NT2/D1 (cell line): ENCODE results near the gene ADGRG2.

Experiments used
- SUZ12 ChIP-seq: IDR thresholded peaks from 2 replicates; pipeline ENCODE4 v1.6.1; 2011; ENCODE audit not compliant: insufficient read length, insufficient read depth; ENCODE audit errors: extremely low read depth
- YY1 ChIP-seq: IDR thresholded peaks from 2 replicates; pipeline ENCODE4 v1.6.1; 2011; ENCODE audit not compliant: insufficient read length, insufficient read depth
- ZNF274 ChIP-seq: IDR thresholded peaks from 2 replicates; pipeline ENCODE4 v1.6.1; 2011; ENCODE audit warnings: mild to moderate bottlenecking, low read depth, low read length

DNA sequence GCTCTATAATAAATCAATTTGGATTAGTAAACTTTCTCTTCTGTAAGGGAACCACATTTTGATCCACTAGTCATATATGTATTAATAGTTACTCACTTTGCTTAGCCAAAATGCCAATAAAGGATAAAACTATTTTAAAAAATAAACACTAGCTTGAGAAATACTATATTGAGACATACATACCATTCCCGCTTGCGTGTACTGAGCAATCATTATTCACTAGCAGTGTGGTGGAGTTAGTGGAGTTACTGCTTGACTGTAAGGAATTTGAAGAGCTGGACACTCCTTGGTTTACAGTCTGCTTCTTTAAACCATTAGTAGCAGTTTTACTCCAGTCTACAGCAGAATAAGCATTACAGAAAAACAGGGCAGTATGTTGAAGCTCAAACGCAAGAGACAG lies 127.6 kb downstream of the ADGRG2 start:
- no peak for TF ChIP-seq YY1
- TF ChIP-seq ZNF274, result no peak
- no peak for TF ChIP-seq SUZ12
